Pancreas (tissue), 10 donors: ENCODE data around the gene GAP43. TPM values are rescaled to one million over a fixed set of nuclear protein-coding genes. Genes with fewer than 3 reads are reported as not detected.

Experiments used
- ATAC-seq, 4 donors: fragments of 200-7000 bp; cut with Tn5 transposase; one replicate each; pipeline versions ENCODE4 v1.8.0 to v1.9.1; 2020; ENCODE audit warnings: mild to moderate bottlenecking in 4 of 4, moderate library complexity in 4 of 4
- DNase-seq, 6 donors: peaks; one replicate each; pipeline ENCODE4 v3.0.0-alpha.2; 2020
- FAIRE-seq: peaks from 2 replicates; lab custom pipeline; 2012; peaks lifted over from hg19 to GRCh38; lab: Jason Lieb, UNC
- H3K27ac ChIP-seq, 4 donors: fragments of 200-600 bp; sonication (generic); 1 replicate in 3 of 4; 2 replicates in 1 of 4; pipeline versions ENCODE4 v1.5.0 to v1.8.0; 2020
- H3K27me3 ChIP-seq, 4 donors: fragments of 200-600 bp; one replicate each; pipeline ENCODE4 v1.8.0; 2021
- H3K36me3 ChIP-seq, 3 donors: fragments of 200-600 bp; sonication (generic) in 1 of 3; one replicate each; pipeline versions ENCODE4 v1.5.0 to v1.8.0; 2020 to 2021
- H3K4me1 ChIP-seq, 3 donors: fragments of 200-600 bp; one replicate each; pipeline ENCODE4 v1.8.0; 2021
- H3K4me3 ChIP-seq, 4 donors: fragments of 200-600 bp; sonication (generic) in 2 of 4; one replicate each; pipeline versions ENCODE4 v1.5.0 to v1.8.0; 2020 to 2021
- H3K9me3 ChIP-seq, 4 donors: fragments of 200-600 bp; one replicate each; pipeline ENCODE4 v1.8.0; 2021
- WGBS, 2 donors: extraction: QIAGEN DNeasy Blood & Tissue Kit; methylation state at CpG; one replicate each; pipeline ENCODE4 v1.1.7; 2013; 5-methylcytosine and 5-hydroxymethylcytosine counted together
- intact Hi-C, 3 donors: fragments of 100-400 bp; cut with DNase I; formaldehyde crosslinking; loops; one replicate each; pipeline versions ENCODE4 v1.11.1 to v1.14.2; 2022
- polyA plus RNA-seq, 2 donors: library from polyadenylated mRNA; stranded (reverse); fragments of 200-250 nt; gene quantifications; one replicate each; pipeline ENCODE4 v1.2.3, GENCODE V29; 2013
- total RNA-seq, 6 donors: library from RNA; stranded (reverse); fragmentation: NEBNext Ultra II Directional in 4 of 6; extraction: Animal tissue kit (Norgen Biotek cat#: 25700) in 4 of 6; gene quantifications; one replicate each; pipeline versions ENCODE4 v1.2.1 to v1.2.4, GENCODE V29; 2021 to 2023
- TF ChIP-seq, protein P1 (sequence below), 4 donors: fragments of 200-600 bp; sonication (generic) in 3 of 4; IDR thresholded peaks; one replicate each; pipeline versions ENCODE4 v1.5.0 to v1.8.0; 2021; ENCODE audit warnings: antibody characterized with exemption in 4 of 4
- donor health status: healthy with polysubstance abuse.
- donor health status: DM: no; HTN: no; CAD: no; lungs with moderate emphysema.
- donor health status: DM: no; HTN: no; CAD: no.
- donor health status: control.
- donor health status: control.
- donor health status: Bipolar disorder and iron deficiency.
- donor health status: DM: yes; HTN: yes; CAD: no.
- donor health status: DM: no; HTN: no; CAD: no.
- donor health status: DM: no; HTN: no; CAD: no.
- donor health status: DM: yes; HTN: yes; CAD: no.

GAP43 gene
- total and polyA plus RNA-seq, 8 donors: 0.09 to 2.2 (median 0.21) TPM

DNA sequence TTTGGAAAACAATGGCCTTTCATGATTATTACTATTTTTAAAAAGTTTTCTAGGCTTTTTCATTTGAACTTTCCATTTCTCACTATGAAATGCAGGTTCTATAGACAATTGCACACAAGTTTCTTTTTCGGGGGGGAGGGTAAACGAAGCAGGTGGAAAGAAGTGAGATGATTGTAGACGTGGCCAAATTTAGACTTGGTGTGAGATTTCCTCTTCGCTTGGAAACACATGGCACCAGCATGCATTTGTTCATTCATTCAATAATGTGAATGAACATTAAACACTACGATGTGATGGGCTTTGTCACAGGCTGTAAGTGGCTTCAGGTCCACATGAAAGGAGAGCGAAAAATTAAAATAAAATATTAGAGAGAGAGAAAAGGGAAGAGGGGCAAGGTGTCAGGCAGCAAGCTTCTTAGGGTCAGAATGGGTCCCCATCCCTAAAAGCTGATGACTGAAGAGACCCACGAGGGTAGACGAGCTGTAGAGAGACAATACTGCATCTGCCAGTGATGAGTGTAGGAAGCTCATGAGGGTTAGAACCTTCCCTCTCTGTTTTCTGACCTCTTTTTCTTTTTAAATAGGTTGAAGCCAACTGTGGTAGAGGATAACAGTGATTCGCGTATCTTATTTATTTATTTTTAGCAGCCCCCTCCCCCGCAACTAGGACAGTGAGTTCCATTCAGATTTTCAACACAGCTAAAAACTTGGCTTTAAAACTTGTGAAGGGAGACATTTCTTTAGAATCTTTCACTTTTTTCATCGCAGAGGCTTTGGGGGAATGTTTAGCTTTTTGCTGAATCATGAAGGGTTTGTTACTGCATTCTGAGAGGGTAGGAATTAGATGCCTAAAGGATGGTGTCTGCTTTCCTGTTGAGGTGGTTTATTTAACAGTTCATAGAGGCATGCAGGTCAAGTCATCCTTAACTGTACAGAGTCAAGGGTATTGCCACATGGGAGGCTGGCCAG, 36.2 kb downstream of the GAP43 start:
- intact Hi-C loops: no loop called here
- Histone ChIP-seq H3K27ac (peak overlapping the region in 2 of 4 donors; percentile 80 to 88), H3K4me1 (no peaks in the 10 kb centered on the region), H3K27me3 (no peaks in the 10 kb centered on the region), H3K36me3 (no peaks in the 10 kb centered on the region), H3K9me3 (no peaks in the 10 kb centered on the region), H3K4me3 (peak overlapping the region in 3 of 4 donors; percentile 57 to 88 (median 87))
- FAIRE-seq (no peak), ATAC-seq (no peak), DNase-seq (no peak)
- TF ChIP-seq, protein P1, sequence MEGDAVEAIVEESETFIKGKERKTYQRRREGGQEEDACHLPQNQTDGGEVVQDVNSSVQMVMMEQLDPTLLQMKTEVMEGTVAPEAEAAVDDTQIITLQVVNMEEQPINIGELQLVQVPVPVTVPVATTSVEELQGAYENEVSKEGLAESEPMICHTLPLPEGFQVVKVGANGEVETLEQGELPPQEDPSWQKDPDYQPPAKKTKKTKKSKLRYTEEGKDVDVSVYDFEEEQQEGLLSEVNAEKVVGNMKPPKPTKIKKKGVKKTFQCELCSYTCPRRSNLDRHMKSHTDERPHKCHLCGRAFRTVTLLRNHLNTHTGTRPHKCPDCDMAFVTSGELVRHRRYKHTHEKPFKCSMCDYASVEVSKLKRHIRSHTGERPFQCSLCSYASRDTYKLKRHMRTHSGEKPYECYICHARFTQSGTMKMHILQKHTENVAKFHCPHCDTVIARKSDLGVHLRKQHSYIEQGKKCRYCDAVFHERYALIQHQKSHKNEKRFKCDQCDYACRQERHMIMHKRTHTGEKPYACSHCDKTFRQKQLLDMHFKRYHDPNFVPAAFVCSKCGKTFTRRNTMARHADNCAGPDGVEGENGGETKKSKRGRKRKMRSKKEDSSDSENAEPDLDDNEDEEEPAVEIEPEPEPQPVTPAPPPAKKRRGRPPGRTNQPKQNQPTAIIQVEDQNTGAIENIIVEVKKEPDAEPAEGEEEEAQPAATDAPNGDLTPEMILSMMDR (IDR thresholded peaks at IDR 0.05): no peak
- WGBS, 2 donors: 72 to 78% methylated on average over 12 of the region's 12 CpGs

DNA sequence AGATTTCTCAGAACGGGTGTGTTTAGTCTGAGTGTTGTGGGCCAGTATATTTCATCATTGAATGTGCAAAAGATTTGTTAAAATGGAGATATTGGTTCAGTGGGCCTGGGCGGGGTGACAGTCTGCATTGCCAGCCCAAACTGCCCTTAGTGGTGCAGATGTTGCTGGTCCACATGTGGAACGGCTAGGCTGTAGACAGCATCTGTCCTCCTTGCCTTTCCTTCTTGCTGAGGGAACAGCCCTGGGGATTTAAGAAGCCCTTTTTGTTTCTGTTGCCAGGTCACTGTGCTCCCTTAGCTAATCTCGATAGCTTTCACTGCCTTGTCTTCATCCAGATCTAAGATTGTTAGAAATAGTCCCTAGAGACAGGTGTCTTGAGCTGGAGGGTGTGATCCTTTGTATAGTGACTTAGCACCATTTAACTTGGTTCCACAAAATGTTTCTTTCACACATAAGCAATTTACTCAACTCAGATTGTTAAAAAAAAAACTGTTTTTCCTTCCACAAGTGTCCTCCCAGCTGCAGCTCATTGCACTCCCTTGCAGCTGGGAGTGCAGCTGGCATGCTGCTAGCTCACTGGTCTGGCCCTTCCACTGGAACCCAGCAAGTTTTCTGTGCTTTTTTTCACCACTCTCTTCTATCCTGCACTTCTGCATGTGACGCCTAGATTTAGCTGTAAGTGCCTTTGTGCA, 37.5 kb downstream of the GAP43 start:
- Histone ChIP-seq H3K27me3 (no peaks in the 10 kb centered on the region), H3K4me3 (no peak overlapping the region), H3K36me3 (no peaks in the 10 kb centered on the region), H3K27ac (no peak overlapping the region), H3K9me3 (no peaks in the 10 kb centered on the region), H3K4me1 (no peaks in the 10 kb centered on the region)
- no peak for DNase-seq
- WGBS, 2 donors: 74 to 79% methylated on average over 5 of the region's 5 CpGs
- TF ChIP-seq, protein P1 (IDR thresholded peaks at IDR 0.05): no peak
- FAIRE-seq: no peak
- intact Hi-C loops: no loop called here
- ATAC-seq: no peak

DNA sequence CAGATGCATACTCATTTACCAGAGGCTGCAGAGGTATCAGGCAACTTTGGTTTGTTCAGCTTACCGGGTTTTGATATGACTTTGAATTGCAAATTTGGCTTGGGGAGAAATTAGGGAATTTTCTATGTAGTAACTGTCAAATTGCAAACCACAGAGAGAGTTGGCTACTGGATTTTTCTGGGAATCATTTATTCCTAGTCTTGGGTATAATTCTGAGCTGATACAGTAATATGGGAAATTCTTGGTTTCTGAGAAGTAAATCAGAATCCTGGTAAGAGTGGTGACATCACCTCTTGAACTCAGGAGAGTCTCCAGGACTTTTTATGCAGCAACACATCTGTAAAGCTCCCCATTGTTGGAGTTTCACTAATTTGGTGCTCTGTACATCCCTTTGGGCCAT, 39.0 kb downstream of the GAP43 start:
- TF ChIP-seq, protein P1 (IDR thresholded peaks at IDR 0.05): no peak
- Histone ChIP-seq H3K4me1 (no peaks in the 10 kb centered on the region), H3K9me3 (no peaks in the 10 kb centered on the region), H3K27me3 (no peaks in the 10 kb centered on the region), H3K27ac (no peak overlapping the region), H3K4me3 (no peak overlapping the region), H3K36me3 (no peaks in the 10 kb centered on the region)
- ATAC-seq (no peak), DNase-seq (no peak), FAIRE-seq (no peak)
- whole genome bisulfite sequencing, 2 donors: 62 to 71% methylated on average over 1 of the region's 1 CpG
- intact Hi-C loops: no loop called here

DNA sequence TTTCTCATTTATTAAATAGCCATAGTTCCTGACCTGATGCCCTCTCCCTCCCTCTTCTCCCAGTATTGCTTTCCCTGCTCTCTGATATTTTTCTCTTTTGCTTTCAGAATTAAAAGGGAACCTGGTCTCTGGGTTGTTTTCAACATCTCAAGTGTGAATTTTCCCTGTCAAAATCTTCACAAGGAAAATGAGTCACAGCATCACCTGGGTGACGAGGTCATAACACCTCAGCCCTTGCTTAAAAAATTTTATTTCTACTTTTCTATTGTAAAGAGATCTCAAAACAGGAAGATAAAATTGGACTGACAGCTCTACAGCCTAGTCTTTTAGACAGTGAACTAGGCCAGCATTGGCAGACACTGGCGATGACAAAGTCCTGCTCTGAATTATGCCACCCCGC, 40.1 kb downstream of the GAP43 start:
- 87 to 88% methylated on average over 3 of the region's 3 CpGs for WGBS, 2 donors
- DNase-seq: no peak
- H3K27ac ChIP-seq: no peak overlapping the region
- intact Hi-C loops: no loop called here
- no peaks in the 10 kb centered on the region for H3K9me3 ChIP-seq
- no peak for FAIRE-seq
- no peak for ATAC-seq
- TF ChIP-seq, protein P1 (IDR thresholded peaks at IDR 0.05): no peak
- no peak overlapping the region for H3K4me3 ChIP-seq
- H3K36me3 ChIP-seq: no peaks in the 10 kb centered on the region
- H3K27me3 ChIP-seq: no peaks in the 10 kb centered on the region
- no peaks in the 10 kb centered on the region for H3K4me1 ChIP-seq
